Measurements from ENCODE around the gene CTSW.

The CTSW gene

GRCh38 chr11:65869643-65870306 is 9.9 kb upstream of the CTSW start:
- peaks cover 13% of the 10 kb centered on the region; the same call in 1 of the 2 replicates for H3K36me3 ChIP-seq (ENCODE audit: insufficient read depth, low read length)
- H3K9ac ChIP-seq (ENCODE audit: insufficient read length) = no peak overlapping the region
- H3K27ac ChIP-seq = no peak overlapping the region
- no peak for DNase-seq (ENCODE audit: low read depth, low spot score)
- no peak for TF ChIP-seq EZH2 (IDR thresholded peaks at IDR 0.05)
- TF ChIP-seq FOXP2 (optimal IDR thresholded peaks at IDR 0.05; ENCODE audit: control extremely low read depth, extremely low read length, insufficient read depth) = no peak
- TF ChIP-seq POLR2AphosphoS5 (IDR thresholded peaks at IDR 0.05; ENCODE audit: borderline replicate concordance, low read depth, low read length) = no peak
- no peak overlapping the region for H3K4me3 ChIP-seq
- H3K9me3 ChIP-seq (ENCODE audit: low read depth, low read length) = no peaks in the 10 kb centered on the region

- TF ChIP-seq EZH2 (IDR thresholded peaks at IDR 0.05) (no peak), POLR2AphosphoS5 (IDR thresholded peaks at IDR 0.05; ENCODE audit: borderline replicate concordance, low read depth, low read length) (no peak)
These were observed 9.4 kb upstream of the CTSW start for GRCh38 chr11:65870307-65870658.

GRCh38 chr11:65870706-65871681 is 8.6 kb upstream of the CTSW start:
- no peak overlapping the region for H3K9ac ChIP-seq (ENCODE audit: insufficient read length)
- H3K9me3 ChIP-seq (ENCODE audit: low read depth, low read length) = no peaks in the 10 kb centered on the region
- H3K36me3 ChIP-seq (ENCODE audit: insufficient read depth, low read length) = peaks cover 3% of the 10 kb centered on the region; the same call in 1 of the 2 replicates
- no peak for TF ChIP-seq FOXP2 (optimal IDR thresholded peaks at IDR 0.05; ENCODE audit: control extremely low read depth, extremely low read length, insufficient read depth)
- H3K27ac ChIP-seq = no peak overlapping the region
- H3K4me3 ChIP-seq = no peak overlapping the region
- DNase-seq (ENCODE audit: low read depth, low spot score) = no peak

More at GRCh38 chr11:65870307-65870658, 9.4 kb upstream of the CTSW start:
- DNase-seq (ENCODE audit: low read depth, low spot score) = no peak
- Histone ChIP-seq H3K36me3 (ENCODE audit: insufficient read depth, low read length) (peaks cover 7% of the 10 kb centered on the region; the same call in 1 of the 2 replicates), H3K9me3 (ENCODE audit: low read depth, low read length) (no peaks in the 10 kb centered on the region), H3K27ac (no peak overlapping the region), H3K9ac (ENCODE audit: insufficient read length) (no peak overlapping the region), H3K4me3 (no peak overlapping the region)

GRCh38 chr11:65871811-65872548 is 7.7 kb upstream of the CTSW start:
- DNase-seq (ENCODE audit: low read depth, low spot score) = no peak
- H3K36me3 ChIP-seq (ENCODE audit: insufficient read depth, low read length) = no peaks in the 10 kb centered on the region
- TF ChIP-seq POLR2AphosphoS5 (IDR thresholded peaks at IDR 0.05; ENCODE audit: borderline replicate concordance, low read depth, low read length) (no peak), EZH2 (IDR thresholded peaks at IDR 0.05) (no peak), FOXP2 (optimal IDR thresholded peaks at IDR 0.05; ENCODE audit: control extremely low read depth, extremely low read length, insufficient read depth) (no peak)
- no peak overlapping the region for H3K9ac ChIP-seq (ENCODE audit: insufficient read length)
- H3K27ac ChIP-seq = no peak overlapping the region
- no peaks in the 10 kb centered on the region for H3K9me3 ChIP-seq (ENCODE audit: low read depth, low read length)
- H3K4me3 ChIP-seq = no peak overlapping the region

GRCh38 chr11:65872586-65873317 is 6.9 kb upstream of the CTSW start, which contains the start of gene EFEMP2:
Gene EFEMP2, minus strand, starts transcription at chr11:65872800. Its CDS starts 446 bp downstream, at chr11:65872354.
- H3K36me3 ChIP-seq (ENCODE audit: insufficient read depth, low read length) = no peaks in the 10 kb centered on the region
- no peaks in the 10 kb centered on the region for H3K9me3 ChIP-seq (ENCODE audit: low read depth, low read length)
- H3K9ac ChIP-seq (ENCODE audit: insufficient read length) = peak within 1 kb of the TSS; percentile 53
- TF ChIP-seq FOXP2 (optimal IDR thresholded peaks at IDR 0.05; ENCODE audit: control extremely low read depth, extremely low read length, insufficient read depth) = no peak
- no peak for TF ChIP-seq POLR2AphosphoS5 (IDR thresholded peaks at IDR 0.05; ENCODE audit: borderline replicate concordance, low read depth, low read length)
- no peak for TF ChIP-seq EZH2 (IDR thresholded peaks at IDR 0.05)
- DNase-seq (ENCODE audit: low read depth, low spot score) = no peak
- H3K27ac ChIP-seq = no peak within 1 kb of the TSS
- H3K4me3 ChIP-seq = peak within 1 kb of the TSS; percentile 75

- Histone ChIP-seq H3K27ac (no peak overlapping the region), H3K4me3 (peak overlapping the region; percentile 75), H3K9ac (ENCODE audit: insufficient read length) (peak overlapping the region; percentile 53), H3K9me3 (ENCODE audit: low read depth, low read length) (no peaks in the 10 kb centered on the region), H3K36me3 (ENCODE audit: insufficient read depth, low read length) (no peaks in the 10 kb centered on the region)
- TF ChIP-seq POLR2AphosphoS5 (IDR thresholded peaks at IDR 0.05; ENCODE audit: borderline replicate concordance, low read depth, low read length) (peak; percentile 79), EZH2 (IDR thresholded peaks at IDR 0.05) (no peak), FOXP2 (optimal IDR thresholded peaks at IDR 0.05; ENCODE audit: control extremely low read depth, extremely low read length, insufficient read depth) (no peak)
- no peak for DNase-seq (ENCODE audit: low read depth, low spot score)
These were observed 6.1 kb upstream of the CTSW start for GRCh38 chr11:65873318-65874156.

- H3K36me3 ChIP-seq (ENCODE audit: insufficient read depth, low read length) = peaks cover 22% of the 10 kb centered on the region; the same call in 1 of the 2 replicates
- H3K4me3 ChIP-seq = no peak overlapping the region
- H3K9ac ChIP-seq (ENCODE audit: insufficient read length) = no peak overlapping the region
- no peak overlapping the region for H3K27ac ChIP-seq
- TF ChIP-seq EZH2 (IDR thresholded peaks at IDR 0.05) (no peak), FOXP2 (optimal IDR thresholded peaks at IDR 0.05; ENCODE audit: control extremely low read depth, extremely low read length, insufficient read depth) (no peak), POLR2AphosphoS5 (IDR thresholded peaks at IDR 0.05; ENCODE audit: borderline replicate concordance, low read depth, low read length) (no peak)
- DNase-seq (ENCODE audit: low read depth, low spot score) = no peak
- no peaks in the 10 kb centered on the region for H3K9me3 ChIP-seq (ENCODE audit: low read depth, low read length)
These were observed 390 bp downstream of the CTSW start for GRCh38 chr11:65880027-65880426.
